Stimulated activated naive CD4-positive, alpha-beta T cell treated with Interleukin-2 at 50 U/mL for 16 hours (primary cell): Measurements from ENCODE around the gene ZBED4.
A peak's percentile ranks its signal among the peaks of the same experiment; 100 is the strongest.

Experiments
- DNase-seq: peaks from one replicate; lab custom pipeline; 2025; lab: John Stamatoyannopoulos, UW

ZBED4 gene

GRCh38 chr22:49825944-49826602 lies 27.6 kb upstream of the ZBED4 start:
- peak; percentile 66 for DNase-seq

- DNase-seq: no peak
These were observed 26.9 kb upstream of the ZBED4 start for GRCh38 chr22:49826603-49827270.

- no peak for DNase-seq
These were observed 26.3 kb upstream of the ZBED4 start for GRCh38 chr22:49827271-49827852.

GRCh38 chr22:49827853-49828598 lies 25.6 kb upstream of the ZBED4 start, which contains the start of gene BRD1:
Gene BRD1, minus strand, starts transcription at chr22:49827873. Its CDS starts 3,556 bp downstream, at chr22:49824317.
- DNase-seq: peak; percentile 33

GRCh38 chr22:49828599-49828965 lies 25.1 kb upstream of the ZBED4 start:
- no peak for DNase-seq

- no peak for DNase-seq
These were observed 24.4 kb upstream of the ZBED4 start for GRCh38 chr22:49829044-49829853.

- no peak for DNase-seq
These were observed 20.2 kb upstream of the ZBED4 start for GRCh38 chr22:49833340-49834007.

- DNase-seq: peak; percentile 87
These were observed 14.6 kb upstream of the ZBED4 start for GRCh38 chr22:49838771-49839717.

- no peak for DNase-seq
These were observed 8.4 kb upstream of the ZBED4 start for GRCh38 chr22:49845241-49845640.

GRCh38 chr22:49845666-49846459 lies 7.8 kb upstream of the ZBED4 start:
- DNase-seq: no peak

- no peak for DNase-seq
These were observed 5.6 kb upstream of the ZBED4 start for GRCh38 chr22:49847751-49848689.

GRCh38 chr22:49848690-49849160 lies 4.9 kb upstream of the ZBED4 start:
- DNase-seq: no peak

- DNase-seq: no peak
These were observed 4.3 kb upstream of the ZBED4 start for GRCh38 chr22:49849161-49850020.

GRCh38 chr22:49850021-49850911 lies 3.4 kb upstream of the ZBED4 start:
- no peak for DNase-seq

- DNase-seq: no peak
These were observed 2.5 kb upstream of the ZBED4 start for GRCh38 chr22:49850959-49851802.
